IMR-90 (cell line): ENCODE results near the gene NKG7.

Experiments used
- CEBPB ChIP-seq: IDR thresholded peaks from 2 replicates; pipeline ENCODE4 v1.6.1; 2012; ENCODE audit warnings: low read depth, low read length, improper control_type of control experiment
- CTCF ChIP-seq: conservative IDR thresholded peaks from 2 replicates; pipeline ENCODE4 v1.5.1; 2012; ENCODE audit warnings: mild to moderate bottlenecking, low read depth, low read length, improper control_type of control experiment
- ELK1 ChIP-seq: fragments of 150-350 bp; IDR thresholded peaks from 2 replicates; pipeline ENCODE4 v1.6.1; 2016; ENCODE audit warnings: low read depth, mild to moderate bottlenecking, low read length, moderate library complexity, borderline replicate concordance
- FOS ChIP-seq: fragments of 150-350 bp; IDR thresholded peaks from 2 replicates; pipeline ENCODE4 v1.6.1; 2016; ENCODE audit warnings: low read depth, low read length
- MAZ ChIP-seq: IDR thresholded peaks from 2 replicates; pipeline ENCODE4 v1.6.1; 2012; ENCODE audit warnings: low read depth, mild to moderate bottlenecking, low read length, improper control_type of control experiment, moderate library complexity, borderline replicate concordance
- MXI1 ChIP-seq: IDR thresholded peaks from 2 replicates; pipeline ENCODE4 v1.6.1; 2012; ENCODE audit warnings: low read depth, mild to moderate bottlenecking, low read length, moderate library complexity, borderline replicate concordance
- NFE2L2 ChIP-seq: fragments of 150-350 bp; IDR thresholded peaks from 2 replicates; pipeline ENCODE4 v1.6.1; 2016; ENCODE audit warnings: low read depth, mild to moderate bottlenecking, low read length
- POLR2A ChIP-seq: IDR thresholded peaks from 2 replicates; pipeline ENCODE4 v1.6.1; 2012; ENCODE audit warnings: mild to moderate bottlenecking, low read depth, low read length
- RAD21 ChIP-seq: IDR thresholded peaks from 2 replicates; pipeline ENCODE4 v1.6.1; 2012; ENCODE audit warnings: low read length, improper control_type of control experiment
- RCOR1 ChIP-seq: IDR thresholded peaks from 2 replicates; pipeline ENCODE4 v1.6.1; 2012; ENCODE audit warnings: mild to moderate bottlenecking, low read length, improper control_type of control experiment; ENCODE audit not compliant: insufficient replicate concordance
- RFX5 ChIP-seq: IDR thresholded peaks from 2 replicates; pipeline ENCODE4 v1.8.0; 2012; ENCODE audit warnings: low read depth, mild to moderate bottlenecking, low read length, moderate library complexity
- SMC3 ChIP-seq: fragments of 150-350 bp; IDR thresholded peaks from 2 replicates; pipeline ENCODE4 v1.6.1; 2016; ENCODE audit warnings: low read depth, mild to moderate bottlenecking, antibody characterized with exemption, low read length, moderate library complexity
- USF2 ChIP-seq: fragments of 150-350 bp; IDR thresholded peaks from 2 replicates; pipeline ENCODE4 v1.6.1; 2017; ENCODE audit warnings: mild to moderate bottlenecking, antibody characterized with exemption, low read length, low read depth

- TF ChIP-seq POLR2A: no peak
- TF ChIP-seq CTCF: no peak
- no peak for TF ChIP-seq USF2
- no peak for TF ChIP-seq MXI1
- no peak for TF ChIP-seq CEBPB
- no peak for TF ChIP-seq FOS
- TF ChIP-seq RCOR1: no peak
- no peak for TF ChIP-seq RFX5
- no peak for TF ChIP-seq NFE2L2
- no peak for TF ChIP-seq RAD21
- TF ChIP-seq ELK1: no peak
- no peak for TF ChIP-seq MAZ
- no peak for TF ChIP-seq SMC3
These were observed 31.4 kb downstream of the NKG7 start for GRCh38 chr19:51341066-51341465.
